ENCODE results near the gene CLK4. TPM values are rescaled to one million over a fixed set of nuclear protein-coding genes. Genes with fewer than 3 reads are reported as not detected.

Gene CLK4
- 4.3 and 5.1 TPM in 2 replicates for total RNA-seq

GRCh38 chr5:178626484-178627258 lies at the start of gene CLK4:
Gene CLK4, minus strand, starts transcription at chr5:178627050. Its CDS starts 3,634 bp downstream, at chr5:178623416.
- peak within 1 kb of the TSS; percentile 77 for H3K4me3 ChIP-seq (ENCODE audit: low read depth, low read length)
- TF ChIP-seq CTCF (conservative IDR thresholded peaks at IDR 0.05; ENCODE audit: low read depth, low read length) = no peak
- peak; percentile 64 for DNase-seq (ENCODE audit: low read depth)

- no peak for DNase-seq (ENCODE audit: low read depth)
- no peak overlapping the region for H3K4me3 ChIP-seq (ENCODE audit: low read depth, low read length)
- TF ChIP-seq CTCF (conservative IDR thresholded peaks at IDR 0.05; ENCODE audit: low read depth, low read length) = no peak
Measured at GRCh38 chr5:178675922-178676321, 49.1 kb upstream of the CLK4 start.

- no peak for DNase-seq (ENCODE audit: low read depth)
- no peak overlapping the region for H3K4me3 ChIP-seq (ENCODE audit: low read depth, low read length)
- TF ChIP-seq CTCF (conservative IDR thresholded peaks at IDR 0.05; ENCODE audit: low read depth, low read length) = no peak
Measured at GRCh38 chr5:178674334-178674733, 47.5 kb upstream of the CLK4 start.

- no peak overlapping the region for H3K4me3 ChIP-seq (ENCODE audit: low read depth, low read length)
- DNase-seq (ENCODE audit: low read depth) = no peak
- no peak for TF ChIP-seq CTCF (conservative IDR thresholded peaks at IDR 0.05; ENCODE audit: low read depth, low read length)
Measured at GRCh38 chr5:178673801-178674295, 47.0 kb upstream of the CLK4 start.

GRCh38 chr5:178672630-178673029 lies 45.8 kb upstream of the CLK4 start:
- H3K4me3 ChIP-seq (ENCODE audit: low read depth, low read length) = no peak overlapping the region
- TF ChIP-seq CTCF (conservative IDR thresholded peaks at IDR 0.05; ENCODE audit: low read depth, low read length) = no peak
- DNase-seq (ENCODE audit: low read depth) = no peak

- H3K4me3 ChIP-seq (ENCODE audit: low read depth, low read length) = no peak overlapping the region
Measured at GRCh38 chr5:178671602-178672144, 44.8 kb upstream of the CLK4 start.

More at GRCh38 chr5:178671602-178672144, 44.8 kb upstream of the CLK4 start:
- DNase-seq (ENCODE audit: low read depth) = no peak
- no peak for TF ChIP-seq CTCF (conservative IDR thresholded peaks at IDR 0.05; ENCODE audit: low read depth, low read length)
